ENCODE measurements around the gene UBA3.

Gene UBA3

DNA sequence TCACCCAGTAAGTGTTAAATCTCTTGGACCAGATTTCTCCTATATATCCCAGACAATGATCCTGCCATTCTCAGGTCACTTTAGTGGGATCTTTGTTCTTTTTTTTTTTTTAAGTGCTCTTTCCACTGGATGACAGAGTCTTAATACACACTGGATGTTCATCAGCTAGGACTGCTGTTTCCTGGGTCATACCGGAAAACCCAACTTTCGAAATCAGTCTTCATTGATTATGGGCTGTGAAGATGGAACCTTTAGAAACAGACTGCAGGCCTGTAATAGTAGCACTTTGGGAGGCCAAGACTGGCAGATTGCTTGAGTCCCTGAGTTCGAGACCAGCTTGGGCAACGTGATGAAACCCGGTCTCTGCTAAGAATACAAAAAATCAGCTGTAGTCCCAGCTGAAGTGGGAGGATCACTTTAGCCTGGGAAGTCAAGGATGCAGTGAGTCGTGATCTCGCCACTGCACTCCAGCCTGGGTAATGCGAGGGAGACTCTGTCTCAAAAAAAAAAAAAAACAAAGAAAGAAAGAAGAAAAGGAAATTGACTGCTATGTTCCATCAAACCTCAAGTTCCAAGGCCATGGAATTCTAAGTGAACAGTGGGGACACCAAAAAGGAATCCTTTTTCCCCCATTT lies 69.0 kb downstream of the UBA3 start:
- DNase-seq, result no peak

DNA sequence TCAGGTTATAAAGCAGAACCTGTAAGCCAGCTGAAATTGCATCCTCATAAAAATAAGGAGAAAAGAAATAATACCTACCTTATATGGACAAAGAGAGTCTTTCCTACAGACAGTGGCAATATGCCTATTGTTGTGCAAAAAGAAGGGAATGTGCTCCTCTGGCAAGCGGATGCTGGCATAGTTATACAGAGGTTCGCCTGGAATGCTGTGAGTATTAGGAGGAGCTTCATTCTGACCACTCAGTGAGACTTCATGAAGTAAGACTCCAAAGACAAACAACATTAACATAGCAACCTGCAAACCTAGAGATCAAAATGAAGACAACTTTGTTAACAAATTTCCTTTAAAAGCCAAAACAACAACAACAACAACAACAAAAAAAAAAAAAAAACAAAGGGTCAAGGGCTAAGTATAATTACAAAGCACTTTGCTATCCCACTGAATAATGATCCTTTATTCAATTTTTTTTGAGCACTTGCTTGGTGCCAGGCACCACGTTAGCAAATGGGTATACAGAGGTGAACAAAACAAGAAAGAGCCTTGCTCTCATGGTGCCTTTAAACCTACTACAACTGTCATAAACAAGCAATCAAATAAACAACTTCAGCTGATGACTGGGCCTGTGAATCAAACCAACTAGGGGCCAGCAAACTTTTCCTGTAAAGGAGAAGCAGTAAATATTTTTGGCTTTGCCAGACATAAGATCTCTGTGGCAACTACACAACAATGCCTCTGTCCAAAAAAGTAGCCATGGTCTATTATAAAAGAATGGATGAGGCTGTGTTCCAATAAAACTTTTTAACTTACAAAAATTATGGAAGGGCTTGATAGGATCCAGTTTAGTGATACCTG lies 70.4 kb downstream of the UBA3 start:
- no peak for DNase-seq

DNA sequence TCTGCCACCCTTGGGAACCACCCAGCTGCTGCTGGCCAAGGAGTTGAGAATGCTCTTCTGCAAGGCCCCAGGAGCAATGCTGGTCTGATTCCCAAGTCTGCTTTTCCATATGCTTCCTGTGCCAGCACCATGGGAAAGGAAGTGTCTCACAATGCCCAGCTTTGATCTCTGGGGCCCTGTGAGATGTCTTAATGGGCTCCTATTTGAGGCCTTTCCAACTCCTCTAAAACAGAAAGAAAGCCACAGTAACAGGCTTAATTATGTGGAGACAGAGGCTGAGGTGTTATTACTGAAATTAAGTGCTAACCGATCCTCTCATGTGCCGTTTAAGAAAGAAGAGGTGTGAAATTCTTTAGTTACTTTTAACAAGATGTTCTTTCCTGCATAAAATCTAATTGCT lies 71.2 kb downstream of the UBA3 start:
- no peak for DNase-seq

DNA sequence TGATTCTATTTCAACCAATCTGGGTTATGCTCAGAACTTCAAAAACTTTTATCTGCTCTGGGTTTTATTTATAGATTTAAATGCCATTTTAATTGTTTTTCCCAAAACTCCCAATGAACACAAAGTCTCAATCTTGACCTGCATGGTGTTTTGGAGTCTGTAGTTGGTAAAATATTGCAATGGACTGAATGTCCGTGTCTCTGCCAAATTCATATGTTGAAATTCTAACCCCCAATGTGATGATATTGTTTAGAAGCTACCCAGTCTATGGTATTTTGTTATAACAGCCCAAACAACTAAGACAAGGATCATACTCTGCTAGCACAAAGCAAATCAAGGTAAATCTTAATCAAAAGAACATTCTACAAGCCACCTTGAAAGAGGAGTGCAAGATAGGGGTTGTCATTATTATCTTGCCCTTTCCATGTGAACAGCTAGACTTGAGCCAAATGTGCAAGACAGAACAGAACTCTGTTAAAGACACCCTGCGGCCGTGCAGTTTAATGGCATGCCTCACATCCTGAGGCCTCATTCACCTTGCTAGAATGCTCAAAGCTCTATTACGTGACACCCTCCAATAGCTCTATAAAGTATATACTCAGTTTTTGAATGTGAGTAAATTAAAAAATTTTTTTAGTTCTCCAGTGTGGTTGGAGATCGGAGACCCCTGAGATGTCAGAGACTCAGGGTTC lies 74.2 kb downstream of the UBA3 start:
- DNase-seq, result no peak

DNA sequence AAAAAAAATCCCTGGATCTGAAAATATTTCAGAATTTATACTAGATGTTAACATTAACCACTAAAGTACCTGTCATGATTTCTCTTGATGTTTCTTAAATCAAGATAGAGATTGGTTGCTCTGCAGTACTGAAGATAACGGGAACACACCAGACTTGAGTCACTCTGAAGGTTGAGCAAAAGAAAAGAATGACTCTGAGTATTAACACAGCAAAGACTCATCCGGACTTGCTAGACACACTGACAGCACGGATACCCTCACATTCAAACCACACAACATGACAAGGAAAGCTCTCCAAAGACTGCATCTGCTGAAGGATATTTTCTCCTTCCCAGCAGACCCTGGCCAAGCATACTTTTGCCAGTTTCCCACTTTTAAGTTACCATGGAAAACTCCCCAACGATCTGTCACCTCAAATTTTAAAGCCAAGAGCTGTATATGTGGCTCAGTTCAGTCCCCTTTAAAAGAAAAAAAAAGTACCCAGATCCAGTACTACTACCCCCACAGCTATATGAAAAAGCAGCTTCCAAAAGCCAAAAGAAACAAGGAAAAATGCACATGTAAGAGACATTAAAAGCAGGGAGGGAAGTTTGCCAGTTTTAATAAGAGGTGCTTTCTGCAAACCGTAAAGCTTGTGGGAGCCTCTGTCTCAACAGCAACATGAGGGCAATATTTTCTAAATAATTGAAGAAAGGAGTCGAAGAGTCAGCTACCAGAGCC lies 74.9 kb downstream of the UBA3 start:
- DNase-seq, result no peak

All from NCI-H226 (cell line).